Omental fat pad (tissue), 4 donors: ENCODE data around the gene SAT1. TPM values are rescaled to one million over a fixed set of nuclear protein-coding genes. Genes with fewer than 3 reads are reported as not detected.

ENCODE experiments used
- ATAC-seq: fragments of 150-250 bp; one replicate; pipeline ENCODE4 v1.9.1; 2016; ENCODE audit warnings: mild to moderate bottlenecking, moderate library complexity; ENCODE audit not compliant: low FRiP score
- DNase-seq: peaks from one replicate; pipeline ENCODE4 v3.0.0-alpha.2; 2019; ENCODE audit warnings: low spot score
- total RNA-seq, 4 donors: library from RNA; depleted of rRNA; stranded (reverse); fragments of >200 nt; gene quantifications; one replicate each; pipeline ENCODE4 v1.1.0, GENCODE V29; 2016
- TF ChIP-seq, protein P1 (sequence below), 3 donors: fragments of 450-650 bp; IDR thresholded peaks; one replicate each; pipeline ENCODE4 v1.5.1; 2016 to 2017; ENCODE audit warnings: antibody characterized with exemption in 3 of 3, mild to moderate bottlenecking in 3 of 3, moderate library complexity in 2 of 3

The SAT1 gene
- total RNA-seq, 4 donors from 2014 or later, result 1,071 to 2,815 (median 2,155) TPM

DNA sequence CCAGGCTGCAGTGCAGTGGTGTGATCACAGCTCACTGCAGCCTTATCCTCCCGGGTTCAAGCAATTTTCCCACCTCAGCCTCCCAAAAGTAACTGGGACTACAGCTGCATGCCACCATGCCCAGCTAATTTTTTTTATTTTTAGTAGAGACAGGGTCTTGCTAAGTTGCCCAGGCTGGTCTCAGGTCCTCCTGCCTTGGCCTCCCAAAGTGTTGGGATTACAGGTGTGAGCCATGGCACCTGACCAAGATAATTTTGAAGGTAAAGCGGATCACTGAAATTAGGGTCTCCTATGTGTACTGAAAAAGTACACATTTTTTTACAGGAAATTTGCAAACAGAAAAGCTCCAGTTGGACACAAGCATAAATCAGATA, 4.8 kb downstream of the SAT1 start:
- no peak for DNase-seq
- TF ChIP-seq, protein P1, sequence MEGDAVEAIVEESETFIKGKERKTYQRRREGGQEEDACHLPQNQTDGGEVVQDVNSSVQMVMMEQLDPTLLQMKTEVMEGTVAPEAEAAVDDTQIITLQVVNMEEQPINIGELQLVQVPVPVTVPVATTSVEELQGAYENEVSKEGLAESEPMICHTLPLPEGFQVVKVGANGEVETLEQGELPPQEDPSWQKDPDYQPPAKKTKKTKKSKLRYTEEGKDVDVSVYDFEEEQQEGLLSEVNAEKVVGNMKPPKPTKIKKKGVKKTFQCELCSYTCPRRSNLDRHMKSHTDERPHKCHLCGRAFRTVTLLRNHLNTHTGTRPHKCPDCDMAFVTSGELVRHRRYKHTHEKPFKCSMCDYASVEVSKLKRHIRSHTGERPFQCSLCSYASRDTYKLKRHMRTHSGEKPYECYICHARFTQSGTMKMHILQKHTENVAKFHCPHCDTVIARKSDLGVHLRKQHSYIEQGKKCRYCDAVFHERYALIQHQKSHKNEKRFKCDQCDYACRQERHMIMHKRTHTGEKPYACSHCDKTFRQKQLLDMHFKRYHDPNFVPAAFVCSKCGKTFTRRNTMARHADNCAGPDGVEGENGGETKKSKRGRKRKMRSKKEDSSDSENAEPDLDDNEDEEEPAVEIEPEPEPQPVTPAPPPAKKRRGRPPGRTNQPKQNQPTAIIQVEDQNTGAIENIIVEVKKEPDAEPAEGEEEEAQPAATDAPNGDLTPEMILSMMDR (IDR thresholded peaks at IDR 0.05), result no peak
- no peak for ATAC-seq

DNA sequence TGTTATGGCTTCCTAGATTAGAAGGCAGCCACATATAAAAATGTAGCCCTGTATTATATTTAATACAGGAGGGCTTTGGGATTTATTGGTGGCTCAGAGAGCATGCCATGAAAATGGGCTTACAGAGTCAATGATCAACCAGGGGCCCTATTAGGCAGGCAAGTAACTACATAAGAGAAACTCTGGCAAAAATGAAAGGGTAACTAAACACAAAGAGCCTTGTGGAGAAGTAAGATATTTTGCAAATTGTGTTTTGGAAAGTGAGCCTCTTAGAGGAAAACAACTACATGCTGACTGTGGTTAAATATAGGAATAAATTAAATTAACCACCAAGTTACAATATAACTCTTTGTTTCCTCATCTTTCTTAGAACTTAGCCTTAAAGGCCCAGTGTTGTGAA, 5.5 kb downstream of the SAT1 start:
- TF ChIP-seq, protein P1 (IDR thresholded peaks at IDR 0.05), result no peak
- DNase-seq (no peak), ATAC-seq (no peak)

DNA sequence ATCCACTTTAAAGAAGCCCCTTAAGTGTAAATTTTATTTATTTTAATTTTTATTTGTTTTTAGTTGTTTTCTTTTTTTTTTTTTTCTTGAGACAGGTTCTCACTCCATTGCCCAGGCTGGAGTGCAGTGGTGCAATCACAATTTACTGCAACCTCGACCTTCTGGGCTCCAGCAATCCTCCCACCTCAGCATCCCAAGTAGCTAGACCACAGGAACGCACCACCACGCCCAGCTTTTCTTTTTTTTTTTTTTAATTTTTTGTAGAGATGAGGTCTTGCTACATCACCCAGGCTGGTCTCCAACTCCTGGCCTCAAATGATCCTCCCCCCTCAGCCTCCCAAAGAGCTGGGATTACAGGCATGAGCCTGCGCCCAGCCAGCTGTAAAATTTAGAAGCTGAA, 6.0 kb downstream of the SAT1 start:
- TF ChIP-seq, protein P1 (IDR thresholded peaks at IDR 0.05), result no peak

DNA sequence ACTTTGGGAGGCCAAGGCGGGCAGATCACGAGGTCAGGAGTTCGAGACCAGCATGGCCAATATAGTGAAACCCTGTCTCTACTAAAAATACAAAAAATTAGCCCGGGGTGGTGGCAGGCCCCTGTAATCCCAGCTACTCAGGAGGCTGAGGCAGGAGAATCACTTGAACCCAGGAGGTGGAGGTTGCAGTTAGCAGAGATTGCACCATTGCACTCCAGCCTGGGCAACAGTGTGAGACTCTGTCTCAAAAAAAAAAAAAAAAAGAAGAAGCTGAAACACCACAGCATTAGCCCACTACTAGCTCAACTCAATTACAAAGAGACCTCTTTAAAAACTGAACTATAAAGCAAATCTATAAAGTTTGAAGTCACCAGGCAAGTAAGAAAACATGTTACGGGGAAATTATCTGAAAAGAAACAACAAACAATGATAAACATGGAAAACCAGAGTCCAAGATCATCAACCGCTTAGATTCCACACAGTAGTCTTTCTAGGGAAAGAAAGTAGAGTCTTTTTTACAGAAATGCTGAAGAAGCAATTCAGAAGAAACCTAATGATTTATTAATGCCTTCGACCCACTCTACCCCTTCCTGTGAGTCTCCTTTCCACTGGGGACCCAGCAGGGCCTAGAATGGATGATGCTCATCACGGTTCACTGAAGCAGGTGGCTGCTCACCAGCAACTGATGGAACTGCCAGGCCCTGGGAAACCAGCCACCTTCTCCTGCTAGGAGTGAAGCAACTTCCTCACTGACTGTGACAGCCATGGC, 6.6 kb downstream of the SAT1 start:
- ATAC-seq (no peak), DNase-seq (no peak)
- TF ChIP-seq, protein P1 (IDR thresholded peaks at IDR 0.05), result no peak

More for the DNA sequence above, 6.0 kb downstream of the SAT1 start:
- no peak for ATAC-seq
- DNase-seq, result no peak

DNA sequence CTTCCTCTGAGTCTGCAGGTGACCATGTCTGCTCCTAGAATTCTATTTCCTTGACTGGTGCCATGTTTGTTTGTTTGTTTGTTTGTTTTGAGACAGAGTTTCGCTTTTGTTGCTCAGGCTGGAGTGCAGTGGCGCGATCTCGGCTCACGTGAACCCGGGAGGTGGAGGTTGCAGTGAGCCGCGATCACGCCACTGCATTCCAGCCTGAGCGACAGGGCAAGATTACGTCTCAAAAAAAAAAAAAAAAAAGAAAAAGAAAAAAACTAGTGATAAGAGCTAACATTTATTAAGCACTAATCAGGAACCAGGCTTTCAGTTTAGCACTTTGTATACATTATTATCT, 7.2 kb downstream of the SAT1 start:
- no peak for ATAC-seq
- TF ChIP-seq, protein P1 (IDR thresholded peaks at IDR 0.05), result no peak
- no peak for DNase-seq

DNA sequence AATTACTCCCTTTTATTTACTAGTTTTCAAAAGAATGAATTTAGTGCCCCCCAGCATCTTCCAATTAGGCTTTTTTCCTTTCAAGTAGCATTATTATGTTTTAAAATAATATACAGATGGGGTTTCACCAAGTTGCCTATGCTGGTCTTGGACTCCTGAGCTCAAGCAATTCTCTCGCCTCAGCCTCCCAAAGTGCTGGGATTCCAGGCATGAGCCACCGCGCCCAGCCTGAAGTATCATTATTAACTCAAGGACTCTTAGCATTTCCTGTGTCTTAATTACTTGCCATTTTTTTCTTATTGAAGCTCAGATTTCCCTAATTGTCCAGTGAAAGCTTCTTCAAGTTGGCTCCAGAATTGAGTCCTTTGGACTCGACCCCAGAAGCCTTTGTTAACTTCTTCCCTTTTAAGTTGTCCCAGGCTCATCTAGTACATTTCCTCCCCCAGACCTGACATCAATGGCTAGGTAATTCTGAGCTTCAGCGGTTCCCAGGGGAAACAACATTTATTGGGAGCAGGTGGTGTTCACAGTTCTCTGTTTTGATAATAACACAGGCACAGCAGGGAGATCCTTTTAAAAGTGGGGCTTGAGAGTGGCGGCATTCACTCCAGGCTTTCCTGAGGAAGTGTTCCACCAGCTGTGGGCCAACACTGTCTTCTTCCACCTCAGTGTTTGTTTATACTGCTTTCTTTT, 10.0 kb downstream of the SAT1 start:
- TF ChIP-seq, protein P1 (IDR thresholded peaks at IDR 0.05), result no peak
- DNase-seq (no peak), ATAC-seq (no peak)

DNA sequence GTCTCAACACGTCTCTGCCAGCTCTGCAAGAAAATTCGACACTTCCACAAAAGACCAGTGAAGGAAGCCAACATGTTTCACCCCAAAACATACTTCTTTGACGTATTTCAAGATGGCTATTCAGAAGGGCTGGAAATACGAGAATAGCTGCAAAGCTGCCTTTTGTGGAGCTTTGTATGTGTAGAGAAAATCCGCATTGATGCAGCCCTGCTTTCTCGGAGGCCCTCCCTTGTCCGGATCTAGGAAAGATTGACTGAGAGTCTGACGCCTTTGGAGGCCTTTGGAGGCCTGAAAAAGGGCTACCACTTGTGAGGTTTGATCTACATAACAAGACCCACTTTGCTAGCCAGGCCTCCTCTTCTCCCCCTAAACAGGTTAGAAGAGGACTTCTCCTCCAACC, 12.2 kb downstream of the SAT1 start:
- TF ChIP-seq, protein P1 (IDR thresholded peaks at IDR 0.05), result no peak
- no peak for ATAC-seq
- DNase-seq, result no peak
